Mesothelial cell of epicardium (in vitro differentiated cells): ENCODE results near the gene AKAIN1. TPM values are rescaled to one million over a fixed set of nuclear protein-coding genes. Genes with fewer than 3 reads are reported as not detected.

Experiments
- DNase-seq, 2 experiments: peaks; one replicate each; pipeline ENCODE4 v3.0.0; 2021; ENCODE audit warnings: low spot score in 2 of 2; ENCODE audit not compliant: unreplicated experiment in 2 of 2
- H3K27ac Mint-ChIP-seq: 2 replicates; pipeline ENCODE4 v1.8.0; 2021; ENCODE audit warnings: mixed read lengths
- H3K27me3 Mint-ChIP-seq: 2 replicates; pipeline ENCODE4 v1.8.0; 2021; ENCODE audit warnings: low read depth, mixed read lengths
- H3K36me3 Mint-ChIP-seq: 2 replicates; pipeline ENCODE4 v1.8.0; 2021; ENCODE audit warnings: mixed read lengths
- H3K4me1 Mint-ChIP-seq: 2 replicates; pipeline ENCODE4 v1.8.0; 2021; ENCODE audit warnings: mixed read lengths
- H3K4me3 Mint-ChIP-seq: 2 replicates; pipeline ENCODE4 v1.8.0; 2021; ENCODE audit warnings: mild to moderate bottlenecking, moderate library complexity, mixed read lengths
- H3K9me3 Mint-ChIP-seq: 2 replicates; pipeline ENCODE4 v1.8.0; 2021; ENCODE audit warnings: mixed read lengths
- total RNA-seq: library from RNA; stranded (reverse); gene quantifications from 3 replicates; pipeline ENCODE4 v1.2.1, GENCODE V29; 2021
- TF ChIP-seq, protein P1 (sequence below): fragments of 200-600 bp; sonication (generic); IDR thresholded peaks from one replicate; pipeline ENCODE4 v1.5.0; 2021; ENCODE audit warnings: antibody characterized with exemption; ENCODE audit not compliant: unreplicated experiment

Gene AKAIN1
- total RNA-seq, 1 donor from 2014 or later: not detected

DNA sequence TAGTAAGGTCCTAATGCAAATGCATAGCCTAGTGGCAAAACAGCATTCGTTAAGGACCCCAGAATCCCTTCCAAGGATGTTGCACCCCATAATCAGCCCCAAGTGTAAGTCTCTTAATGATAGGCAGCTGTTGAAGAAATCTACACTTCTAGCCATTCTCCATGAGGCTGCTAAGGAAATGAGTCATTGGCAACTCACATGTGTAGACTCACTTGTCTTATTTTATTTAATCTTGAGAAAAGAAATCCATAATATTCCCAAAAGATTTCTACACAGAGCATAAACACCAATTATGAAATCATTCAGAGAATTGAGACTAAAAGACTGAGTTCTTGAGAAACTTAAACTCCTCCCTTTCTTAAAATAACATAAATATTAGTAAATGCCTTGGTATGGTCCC, 52.4 kb downstream of the AKAIN1 start:
- Mint-ChIP-seq H3K36me3 (no peaks in the 10 kb centered on the region), H3K27me3 (peaks cover 17% of the 10 kb centered on the region), H3K4me3 (no peak overlapping the region), H3K27ac (no peak overlapping the region), H3K9me3 (no peaks in the 10 kb centered on the region), H3K4me1 (no peaks in the 10 kb centered on the region)
- TF ChIP-seq, protein P1, sequence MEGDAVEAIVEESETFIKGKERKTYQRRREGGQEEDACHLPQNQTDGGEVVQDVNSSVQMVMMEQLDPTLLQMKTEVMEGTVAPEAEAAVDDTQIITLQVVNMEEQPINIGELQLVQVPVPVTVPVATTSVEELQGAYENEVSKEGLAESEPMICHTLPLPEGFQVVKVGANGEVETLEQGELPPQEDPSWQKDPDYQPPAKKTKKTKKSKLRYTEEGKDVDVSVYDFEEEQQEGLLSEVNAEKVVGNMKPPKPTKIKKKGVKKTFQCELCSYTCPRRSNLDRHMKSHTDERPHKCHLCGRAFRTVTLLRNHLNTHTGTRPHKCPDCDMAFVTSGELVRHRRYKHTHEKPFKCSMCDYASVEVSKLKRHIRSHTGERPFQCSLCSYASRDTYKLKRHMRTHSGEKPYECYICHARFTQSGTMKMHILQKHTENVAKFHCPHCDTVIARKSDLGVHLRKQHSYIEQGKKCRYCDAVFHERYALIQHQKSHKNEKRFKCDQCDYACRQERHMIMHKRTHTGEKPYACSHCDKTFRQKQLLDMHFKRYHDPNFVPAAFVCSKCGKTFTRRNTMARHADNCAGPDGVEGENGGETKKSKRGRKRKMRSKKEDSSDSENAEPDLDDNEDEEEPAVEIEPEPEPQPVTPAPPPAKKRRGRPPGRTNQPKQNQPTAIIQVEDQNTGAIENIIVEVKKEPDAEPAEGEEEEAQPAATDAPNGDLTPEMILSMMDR: no peak
- no peak for DNase-seq

DNA sequence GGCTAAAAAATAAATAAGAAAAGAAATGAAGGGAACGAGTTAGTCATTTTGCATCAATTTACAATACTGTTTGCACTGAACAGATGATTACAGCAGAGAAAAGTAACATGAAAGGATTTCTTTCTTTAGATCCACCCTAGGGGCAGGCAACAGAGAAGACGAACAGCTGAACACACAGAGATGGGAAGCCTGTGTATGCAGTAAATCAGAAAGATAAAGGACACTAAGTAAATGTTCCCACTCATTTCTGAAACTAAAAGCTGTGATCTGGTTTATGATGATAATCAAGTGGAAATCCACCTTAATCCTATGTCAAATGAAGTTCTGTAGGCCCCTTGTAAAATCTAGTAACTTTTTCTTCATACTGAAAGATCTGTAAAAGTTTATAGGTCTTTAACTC, 54.2 kb downstream of the AKAIN1 start:
- no peak overlapping the region for H3K27ac Mint-ChIP-seq
- H3K27me3 Mint-ChIP-seq: peaks cover 13% of the 10 kb centered on the region
- no peaks in the 10 kb centered on the region for H3K9me3 Mint-ChIP-seq
- DNase-seq: no peak
- H3K4me1 Mint-ChIP-seq: no peaks in the 10 kb centered on the region
- H3K4me3 Mint-ChIP-seq: no peak overlapping the region
- TF ChIP-seq, protein P1: no peak
- H3K36me3 Mint-ChIP-seq: no peaks in the 10 kb centered on the region

DNA sequence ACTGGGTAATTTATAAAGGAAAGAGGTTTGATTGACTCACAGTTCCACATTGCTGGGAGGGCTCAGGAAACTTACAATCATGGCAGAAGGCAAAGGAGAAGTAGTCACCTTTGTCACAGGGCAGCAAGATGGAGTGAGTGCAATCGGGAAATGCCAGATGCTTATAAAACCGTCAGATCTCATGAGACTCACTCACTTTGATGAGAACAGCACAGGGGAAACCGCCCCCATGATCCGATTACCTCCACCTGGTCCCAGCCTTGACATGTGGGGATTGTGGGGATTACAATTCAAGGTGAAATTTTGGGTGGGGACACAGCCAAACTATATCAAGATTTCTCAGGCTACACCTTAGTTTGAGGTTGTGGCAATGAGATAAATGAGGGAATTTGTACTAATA, 54.9 kb downstream of the AKAIN1 start:
- H3K4me3 Mint-ChIP-seq: no peak overlapping the region
- TF ChIP-seq, protein P1: no peak
- H3K4me1 Mint-ChIP-seq: no peaks in the 10 kb centered on the region
- H3K36me3 Mint-ChIP-seq: no peaks in the 10 kb centered on the region
- no peak for DNase-seq
- H3K9me3 Mint-ChIP-seq: no peaks in the 10 kb centered on the region
- no peak overlapping the region for H3K27ac Mint-ChIP-seq
- peaks cover 14% of the 10 kb centered on the region for H3K27me3 Mint-ChIP-seq

DNA sequence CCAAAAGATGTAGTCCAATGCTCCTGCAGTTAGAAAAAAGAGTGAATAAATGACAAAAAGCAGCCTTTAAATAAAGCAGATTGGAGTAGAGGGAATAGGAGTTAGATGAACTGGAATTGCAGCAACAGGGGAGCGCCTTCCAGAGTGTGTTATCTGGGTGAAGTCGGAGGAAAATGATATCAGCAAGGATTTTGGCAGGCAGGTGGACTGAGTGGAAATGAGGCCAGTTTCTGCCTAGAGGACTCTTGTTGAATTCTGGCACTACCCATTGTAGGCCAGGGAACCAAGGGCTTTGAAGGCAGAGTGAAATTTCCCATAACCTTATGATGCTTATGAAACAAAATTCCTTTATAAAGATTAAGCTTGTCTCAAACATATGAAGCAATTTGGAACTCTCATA, 59.8 kb downstream of the AKAIN1 start:
- Mint-ChIP-seq H3K9me3 (no peaks in the 10 kb centered on the region), H3K27ac (no peak overlapping the region), H3K36me3 (no peaks in the 10 kb centered on the region), H3K4me1 (no peaks in the 10 kb centered on the region), H3K4me3 (no peak overlapping the region), H3K27me3 (peaks cover 13% of the 10 kb centered on the region)
- TF ChIP-seq, protein P1: no peak
- DNase-seq: no peak

DNA sequence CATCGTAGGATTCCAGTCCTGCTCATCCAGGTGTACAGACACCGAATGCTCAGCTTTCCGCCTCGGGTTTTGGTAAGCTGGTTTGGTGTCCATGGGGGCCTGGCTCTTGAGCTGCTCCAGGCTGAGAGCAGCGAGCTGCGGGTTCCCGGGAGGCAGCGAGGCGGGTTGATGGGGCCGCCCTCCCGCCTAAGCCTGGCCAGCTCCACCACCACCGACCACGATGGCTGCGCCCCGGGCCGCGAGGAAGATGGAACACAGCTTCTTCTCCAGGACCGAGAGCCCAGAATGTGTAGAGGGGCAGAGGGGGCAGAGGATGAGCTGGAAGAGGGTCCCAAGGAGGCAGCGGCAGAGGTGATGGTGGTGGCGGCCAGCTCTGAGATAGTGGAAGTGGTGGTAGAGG, 64.1 kb downstream of the AKAIN1 start:
- Mint-ChIP-seq H3K9me3 (no peaks in the 10 kb centered on the region), H3K27me3 (peaks cover 25% of the 10 kb centered on the region), H3K36me3 (no peaks in the 10 kb centered on the region), H3K4me3 (no peak overlapping the region), H3K27ac (no peak overlapping the region), H3K4me1 (no peaks in the 10 kb centered on the region)
- DNase-seq: no peak
- TF ChIP-seq, protein P1: no peak

DNA sequence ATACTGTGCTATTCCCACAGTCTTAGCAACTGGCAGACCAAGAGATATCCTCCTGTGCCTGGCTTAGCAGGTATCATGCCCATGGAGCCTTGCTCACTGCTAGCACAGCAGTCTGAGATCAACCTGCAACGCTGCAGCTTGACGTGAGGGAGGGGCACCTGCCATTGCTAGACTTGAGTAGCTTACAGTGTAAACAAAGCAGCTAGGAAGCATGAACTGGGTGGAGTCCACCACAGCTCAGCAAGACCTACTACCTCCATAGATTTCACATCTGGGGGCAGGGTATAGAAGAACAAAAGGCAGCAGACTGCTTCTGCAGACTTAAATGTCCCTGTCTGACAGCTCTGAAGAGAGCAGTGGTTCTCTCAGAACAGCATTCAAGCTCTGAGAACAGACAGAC, 74.8 kb downstream of the AKAIN1 start:
- Mint-ChIP-seq H3K36me3 (no peaks in the 10 kb centered on the region), H3K9me3 (peaks cover 50% of the 10 kb centered on the region), H3K27me3 (peaks cover 20% of the 10 kb centered on the region), H3K4me1 (no peaks in the 10 kb centered on the region), H3K27ac (no peak overlapping the region), H3K4me3 (no peak overlapping the region)
- no peak for DNase-seq
- TF ChIP-seq, protein P1: no peak
